H1 (cell line): Measurements from ENCODE around the gene ISG15. TPM values are rescaled to one million over a fixed set of nuclear protein-coding genes. Genes with fewer than 3 reads are reported as not detected.
A peak's percentile ranks its signal among the peaks of the same experiment; 100 is the strongest.

Experiments used
- KDM4A ChIP-seq: IDR thresholded peaks from one replicate; pipeline ENCODE4 v1.7.1; 2012; ENCODE audit warnings: low read depth, mild to moderate bottlenecking, moderate library complexity, low read length, inconsistent platforms; ENCODE audit not compliant: severe bottlenecking
- RAD21 ChIP-seq, 2 experiments: IDR thresholded peaks in 1 of 2; conservative IDR thresholded peaks in 1 of 2; 2 replicates each; pipeline ENCODE4 v1.6.1; 2011; ENCODE audit warnings: low read depth in 2 of 2, low read length in 2 of 2, improper control_type of control experiment in 1 of 2, inconsistent platforms in 1 of 2, mild to moderate bottlenecking in 1 of 2, moderate library complexity in 1 of 2
- SUZ12 ChIP-seq: fragments of 200-600 bp; sonication (generic); IDR thresholded peaks from 2 replicates; pipeline ENCODE4 v1.6.1; 2012; ENCODE audit warnings: mild to moderate bottlenecking, inconsistent platforms, low read length, moderate library complexity, mixed read lengths
- polyA plus RNA-seq, 7 experiments: library from polyadenylated mRNA; depleted of rRNA in 3 of 7; stranded (reverse) in 5 of 7; unstranded in 2 of 7; fragments of >200 nt in 5 of 7; fragments of 200-250 nt in 2 of 7; gene quantifications; 1 replicate in 5 of 7; 2 replicates in 1 of 7; 4 replicates in 1 of 7; pipeline versions ENCODE4 v1.2.1 to v1.2.3, GENCODE V29; 2011 to 2013; ENCODE audit warnings: missing spikeins in 2 of 7, mixed read lengths in 2 of 7
- total RNA-seq: library from RNA; stranded (reverse); fragmentation: NEBNext Ultra II Directional; extraction: Animal tissue kit (Norgen Biotek cat#: 25700); gene quantifications from 2 replicates; pipeline ENCODE4 v1.2.1, GENCODE V29; 2021

The ISG15 gene
- total and polyA plus RNA-seq, 2 of the 8 experiments (the other 6 are each of a cell fraction or from before 2014, with no cell fraction given), result 29.3 to 121 TPM

- peak; percentile 0; the same call in 1 of the 2 replicates for TF ChIP-seq SUZ12
- TF ChIP-seq KDM4A, result peak; percentile 28
- TF ChIP-seq RAD21 (IDR thresholded peaks at IDR 0.05 in 1 of 2, conservative IDR thresholded peaks at IDR 0.05 in 1 of 2; ENCODE audit: low read depth in 2 of 2, low read length in 2 of 2), result peak in 1 of 2 experiments; percentile 14; a peak in 1 of 4 replicates
- TF ChIP-seq, all 59 proteins: peak for 7
These were observed 15.1 kb upstream of the ISG15 start (continued) for GRCh38 chr1:997993-998744.
